Kidney (tissue), 14 donors: Measurements from ENCODE around the gene GALNT12. TPM values are rescaled to one million over a fixed set of nuclear protein-coding genes. Genes with fewer than 3 reads are reported as not detected.

Source experiments
- DNase-seq, 5 donors: peaks; one replicate each; pipeline ENCODE4 v3.0.0-alpha.2; 2013 to 2020
- FAIRE-seq: peaks from 2 replicates; lab custom pipeline; 2012; peaks lifted over from hg19 to GRCh38; lab: Jason Lieb, UNC
- H3K27ac ChIP-seq, 2 donors: one replicate each; pipeline ENCODE4 v1.7.0; 2013; ENCODE audit warnings: low read depth in 2 of 2, low read length in 2 of 2, inconsistent platforms in 1 of 2
- H3K27me3 ChIP-seq: one replicate; pipeline ENCODE4 v1.7.1; 2013; ENCODE audit warnings: low read length, inconsistent platforms; ENCODE audit not compliant: control insufficient read depth, insufficient read depth
- H3K36me3 ChIP-seq, 3 donors: one replicate each; pipeline versions ENCODE4 v1.7.0 to v1.7.1; 2013; ENCODE audit warnings: low read length in 3 of 3, control low read depth in 1 of 3, inconsistent platforms in 1 of 3; ENCODE audit not compliant: insufficient read depth in 3 of 3, control insufficient read depth in 2 of 3
- H3K4me1 ChIP-seq, 3 donors: one replicate each; pipeline versions ENCODE4 v1.7.0 to v1.7.1; 2013; ENCODE audit warnings: low read length in 3 of 3, inconsistent platforms in 1 of 3, low read depth in 1 of 3; ENCODE audit not compliant: control insufficient read depth in 2 of 3, insufficient read depth in 2 of 3
- H3K4me3 ChIP-seq, 3 donors: one replicate each; pipeline versions ENCODE4 v1.7.0 to v1.8.1; 2013; ENCODE audit warnings: low read length in 3 of 3, control low read depth in 1 of 3, inconsistent platforms in 1 of 3
- H3K9ac ChIP-seq, 3 donors: one replicate each; pipeline versions ENCODE4 v1.7.0 to v1.7.1; 2013; ENCODE audit warnings: low read length in 3 of 3, control low read depth in 1 of 3, inconsistent platforms in 1 of 3
- H3K9me3 ChIP-seq, 3 donors: one replicate each; pipeline versions ENCODE4 v1.7.0 to v1.7.1; 2013; ENCODE audit warnings: low read length in 3 of 3, control low read depth in 1 of 3, inconsistent platforms in 1 of 3; ENCODE audit not compliant: control insufficient read depth in 2 of 3, insufficient read depth in 1 of 3
- CTCF ChIP-seq: IDR thresholded peaks from 3 replicates; pipeline ENCODE4 v1.5.1; 2012; ENCODE audit warnings: mild to moderate bottlenecking, moderate library complexity, borderline replicate concordance; ENCODE audit not compliant: insufficient read depth; ENCODE audit errors: extremely low read depth
- intact Hi-C: fragments of 100-400 bp; cut with DNase I; formaldehyde crosslinking; loops from one replicate; pipeline ENCODE4 v1.11.1; 2022
- polyA plus RNA-seq: library from polyadenylated mRNA; stranded (reverse); fragments of 350-450 nt; fragmentation: Illumina TruSeq; extraction: RNeasy Lipid Tissue Mini Kit (QIAGEN cat#74804); gene quantifications from one replicate; pipeline ENCODE4 v1.2.3, GENCODE V29; 2014; ENCODE audit warnings: low read depth, low replicate concordance; ENCODE audit not compliant: insufficient read depth
- total RNA-seq: library from RNA; stranded (reverse); fragmentation: NEBNext Ultra II Directional; extraction: Animal tissue kit (Norgen Biotek cat#: 25700); gene quantifications from one replicate; pipeline ENCODE4 v1.2.1, GENCODE V29; 2021
- donor health status: control.
- donor health status: control.
- donor health status: control.
- donor health status: control.
- donor health status: control.
- donor health status: DM: yes; HTN: yes; CAD: no.
- donor health status: Normal renal cell carcinoma (clear cell type).

Gene GALNT12
- total and polyA plus RNA-seq, 2 donors from 2014 or later = 3.6 to 10.8 TPM

DNA sequence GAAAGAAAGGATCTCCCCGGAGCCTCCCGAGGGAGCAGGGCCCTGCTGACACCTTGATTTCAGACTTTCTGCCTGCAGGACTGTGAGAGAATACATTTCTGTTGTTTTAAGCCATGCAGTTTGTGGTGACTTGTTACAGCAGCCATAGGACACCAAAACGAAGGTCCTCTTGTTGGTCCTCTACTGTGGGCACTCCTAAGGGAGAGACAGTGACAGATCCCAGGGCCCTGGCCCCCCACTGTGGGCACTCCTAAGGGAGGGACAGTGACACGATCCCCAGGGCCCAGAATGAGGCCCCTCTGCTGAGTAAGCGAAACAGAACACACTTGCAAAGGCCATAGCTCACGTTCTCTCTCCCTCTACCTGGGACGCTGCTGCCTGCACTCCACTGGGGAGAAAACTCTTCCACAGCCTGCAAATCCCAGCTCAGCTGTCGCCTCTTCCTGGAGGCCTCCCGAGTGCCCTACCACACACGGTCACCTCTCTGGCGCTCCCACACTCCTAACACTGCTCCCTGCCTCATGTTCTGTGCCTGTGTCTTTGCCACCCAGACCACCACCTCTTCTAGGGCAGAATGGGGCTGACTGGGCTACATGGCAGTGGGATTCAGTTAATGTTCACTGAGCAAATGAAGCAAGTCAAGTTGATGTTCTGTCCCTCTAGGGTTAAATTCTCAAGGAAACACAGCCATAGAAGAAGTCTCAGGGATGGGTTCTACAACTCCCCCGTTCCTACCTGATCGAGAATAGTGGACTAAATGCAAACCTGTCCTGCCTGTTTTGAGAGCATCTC lies 34.9 kb upstream of the GALNT12 start:
- H3K4me3 ChIP-seq = no peak overlapping the region
- H3K36me3 ChIP-seq = peaks cover 7 to 36% (median 30%) of the 10 kb centered on the region in 3 donors
- H3K4me1 ChIP-seq = no peaks in the 10 kb centered on the region
- no peak overlapping the region for H3K9ac ChIP-seq
- no peak overlapping the region for H3K27ac ChIP-seq
- DNase-seq (no peak), FAIRE-seq (no peak)
- no peak for TF ChIP-seq CTCF
- H3K27me3 ChIP-seq = no peaks in the 10 kb centered on the region
- intact Hi-C loops = no loop called here
- H3K9me3 ChIP-seq = no peaks in the 10 kb centered on the region

- Histone ChIP-seq H3K9me3 (no peaks in the 10 kb centered on the region), H3K27ac (no peak overlapping the region), H3K27me3 (no peaks in the 10 kb centered on the region), H3K9ac (no peak overlapping the region), H3K4me1 (peaks cover 0 to 4% (median 0%) of the 10 kb centered on the region in 3 donors), H3K36me3 (peaks cover 7 to 34% (median 23%) of the 10 kb centered on the region in 3 donors), H3K4me3 (no peak overlapping the region)
- FAIRE-seq (no peak), DNase-seq (no peak)
- intact Hi-C loops = no loop called here
- no peak for TF ChIP-seq CTCF
Observed at GRCh38 chr9:98773721-98774120, 33.7 kb upstream of the GALNT12 start.

DNA sequence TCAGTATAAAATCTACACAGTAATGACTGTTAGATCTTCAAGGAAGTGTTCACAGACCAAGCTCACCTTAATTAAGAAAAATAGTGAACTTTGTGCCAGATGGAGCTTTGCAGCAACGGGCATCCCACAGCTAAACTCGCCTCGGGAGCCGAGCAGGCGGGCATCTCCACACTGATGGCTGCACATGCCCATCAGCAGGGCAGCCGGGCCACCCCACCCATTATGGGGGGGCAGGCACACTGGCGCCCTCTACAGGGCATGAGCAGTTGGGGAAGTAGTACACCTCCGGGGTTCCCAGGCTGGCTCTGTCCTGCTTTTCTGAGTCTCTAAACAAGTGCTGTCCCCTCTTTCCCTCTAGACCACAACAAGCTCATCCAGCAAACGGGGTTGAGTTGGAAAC lies 32.7 kb upstream of the GALNT12 start:
- peaks cover 7 to 34% (median 23%) of the 10 kb centered on the region in 3 donors for H3K36me3 ChIP-seq
- no peak for DNase-seq
- no peaks in the 10 kb centered on the region for H3K27me3 ChIP-seq
- H3K27ac ChIP-seq = no peak overlapping the region
- FAIRE-seq = no peak
- peaks cover 0 to 4% (median 0%) of the 10 kb centered on the region in 3 donors for H3K4me1 ChIP-seq
- H3K9me3 ChIP-seq = no peaks in the 10 kb centered on the region
- intact Hi-C loops = loop anchor here (5.0 kb wide), 1 partner anchor 457 kb away; no protein-coding TSS in a partner anchor
- no peak overlapping the region for H3K9ac ChIP-seq
- no peak for TF ChIP-seq CTCF
- no peak overlapping the region for H3K4me3 ChIP-seq
